GM23248 (cell line): Measurements from ENCODE around the gene FAM174B. TPM values are rescaled to one million over a fixed set of nuclear protein-coding genes. Genes with fewer than 3 reads are reported as not detected.

Source experiments
- DNase-seq: peaks from one replicate; pipeline ENCODE4 v3.0.0-alpha.2; 2015
- H2AFZ ChIP-seq: fragments of 200-600 bp; sonication (generic); 2 replicates; pipeline ENCODE4 v1.6.1; 2016; ENCODE audit warnings: antibody characterized with exemption
- H3F3A ChIP-seq: fragments of 200-600 bp; sonication (generic); 2 replicates; pipeline ENCODE4 v1.6.1; 2016; ENCODE audit warnings: mild to moderate bottlenecking, antibody characterized with exemption, mixed run types; ENCODE audit not compliant: insufficient read depth
- H3K27ac ChIP-seq: fragments of 200-600 bp; sonication (generic); 2 replicates; pipeline ENCODE4 v1.5.1; 2016; ENCODE audit warnings: mild to moderate bottlenecking
- H3K27me3 ChIP-seq: fragments of 200-600 bp; sonication (generic); replicated peaks from 2 replicates; pipeline ENCODE4 v1.6.1; 2016; ENCODE audit warnings: mild to moderate bottlenecking; ENCODE audit not compliant: insufficient read depth
- H3K36me3 ChIP-seq: fragments of 200-600 bp; sonication (generic); 2 replicates; pipeline ENCODE4 v1.6.1; 2016; ENCODE audit warnings: low read depth, mild to moderate bottlenecking
- H3K4me1 ChIP-seq: fragments of 200-600 bp; sonication (generic); 2 replicates; pipeline ENCODE4 v1.6.1; 2016; ENCODE audit warnings: mild to moderate bottlenecking; ENCODE audit not compliant: insufficient read depth
- H3K4me2 ChIP-seq: fragments of 200-600 bp; sonication (generic); one replicate; pipeline ENCODE4 v1.6.1; 2016; ENCODE audit warnings: mild to moderate bottlenecking; ENCODE audit not compliant: unreplicated experiment
- H3K4me3 ChIP-seq: fragments of 200-600 bp; sonication (generic); 2 replicates; pipeline ENCODE4 v1.5.1; 2016; ENCODE audit warnings: mild to moderate bottlenecking
- H3K79me2 ChIP-seq: fragments of 200-600 bp; sonication (generic); 2 replicates; pipeline ENCODE4 v1.6.1; 2016; ENCODE audit warnings: mild to moderate bottlenecking; ENCODE audit not compliant: insufficient read depth
- H3K9ac ChIP-seq: fragments of 200-600 bp; sonication (generic); 2 replicates; pipeline ENCODE4 v1.6.1; 2016; ENCODE audit warnings: mild to moderate bottlenecking
- H3K9me2 ChIP-seq: fragments of 200-600 bp; sonication (generic); 2 replicates; pipeline ENCODE4 v1.6.1; 2016; ENCODE audit warnings: mixed run types, mild to moderate bottlenecking, moderate library complexity; ENCODE audit not compliant: insufficient read depth
- H3K9me3 ChIP-seq: fragments of 200-600 bp; sonication (generic); one replicate; pipeline ENCODE4 v1.6.1; 2017; ENCODE audit warnings: low read depth
- H4K20me1 ChIP-seq: fragments of 200-600 bp; sonication (generic); 2 replicates; pipeline ENCODE4 v1.6.0; 2016; ENCODE audit not compliant: insufficient read depth
- EZH2 ChIP-seq: fragments of 200-600 bp; sonication (generic); IDR thresholded peaks from 2 replicates; pipeline ENCODE4 v1.6.1; 2018; ENCODE audit warnings: antibody characterized with exemption, mild to moderate bottlenecking; ENCODE audit not compliant: insufficient read depth, poor library complexity, severe bottlenecking
- EZH2phosphoT487 ChIP-seq: fragments of 200-600 bp; sonication (generic); IDR thresholded peaks from 2 replicates; pipeline ENCODE4 v1.6.1; 2018; ENCODE audit warnings: antibody characterized with exemption, moderate library complexity, mild to moderate bottlenecking, low read depth; ENCODE audit not compliant: insufficient read depth
- WGBS, 2 experiments: methylation state at CpG; one replicate each; pipeline ENCODE4 v1.1.6; 2015 to 2017; ENCODE audit warnings: low lambda C conversion rate in 2 of 2, low coverage in 1 of 2; ENCODE audit errors: missing lambda C conversion rate in 2 of 2; 5-methylcytosine and 5-hydroxymethylcytosine counted together
- in situ Hi-C: fragments of 300-500 bp; cut with MboI; formaldehyde crosslinking; loops from 2 replicates; pipeline ENCODE4 v1.15.0; 2020
- polyA plus RNA-seq: library from polyadenylated mRNA; unstranded; fragments of >200 nt; fragmentation: Nextera tagmentation; extraction: Ambion mirVana; gene quantifications from 2 replicates; pipeline ENCODE4 v1.2.1, GENCODE V29; 2016
- total RNA-seq: library from RNA; depleted of rRNA; stranded (reverse); fragments of >200 nt; shearing (Covaris generic); gene quantifications from 2 replicates; pipeline ENCODE4 v1.2.3, GENCODE V29; 2014

Gene FAM174B
- total and polyA plus RNA-seq, 2 experiments from 2014 or later = 1.8 to 4.4 TPM

DNA sequence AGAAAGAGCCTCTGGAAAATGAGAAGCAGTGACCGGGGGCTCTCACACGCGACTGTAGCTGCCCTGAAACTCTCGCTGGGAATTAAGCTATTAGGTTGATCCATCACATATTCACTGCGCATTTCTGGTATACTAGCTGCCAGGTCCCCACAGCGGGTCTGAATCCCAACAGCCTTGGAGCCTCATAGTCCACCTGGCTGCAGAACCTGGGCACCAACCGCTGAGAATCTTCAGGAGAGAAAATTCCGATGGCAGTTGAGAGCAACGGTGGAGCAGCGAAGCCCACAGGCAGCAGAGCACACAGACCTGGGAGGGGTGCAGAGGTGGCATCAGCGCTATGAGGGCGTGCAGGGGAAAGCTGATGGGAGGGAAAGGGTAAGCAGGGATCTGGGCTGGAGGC, 75.1 kb downstream of the FAM174B start:
- Histone ChIP-seq H3K27me3 (no peaks in the 10 kb centered on the region; the same call in none of the 2 replicates), H3K4me3 (no peak overlapping the region), H3K9me2 (no peaks in the 10 kb centered on the region), H2AFZ (no peak overlapping the region), H3F3A (no peaks in the 10 kb centered on the region), H4K20me1 (no peaks in the 10 kb centered on the region), H3K9me3 (no peaks in the 10 kb centered on the region), H3K4me1 (no peaks in the 10 kb centered on the region), H3K4me2 (no peak overlapping the region), H3K36me3 (no peaks in the 10 kb centered on the region), H3K9ac (no peak overlapping the region), H3K27ac (no peak overlapping the region), H3K79me2 (no peaks in the 10 kb centered on the region)
- DNase-seq = no peak
- 63 to 65% methylated on average over 12 of the region's 12 CpGs for WGBS, 2 experiments
- in situ Hi-C loops = no loop called here
- TF ChIP-seq EZH2phosphoT487 (no peak), EZH2 (no peak)

GRCh38 chr15:92579931-92580470, 75.6 kb downstream of the FAM174B start:
- Histone ChIP-seq H3K9me3 (no peaks in the 10 kb centered on the region), H3K36me3 (no peaks in the 10 kb centered on the region), H4K20me1 (no peaks in the 10 kb centered on the region), H3K4me2 (no peak overlapping the region), H3F3A (no peaks in the 10 kb centered on the region), H3K79me2 (no peaks in the 10 kb centered on the region), H2AFZ (no peak overlapping the region), H3K27ac (no peak overlapping the region), H3K27me3 (no peaks in the 10 kb centered on the region; the same call in none of the 2 replicates), H3K4me3 (no peak overlapping the region), H3K9ac (no peak overlapping the region), H3K9me2 (no peaks in the 10 kb centered on the region), H3K4me1 (no peaks in the 10 kb centered on the region)
- TF ChIP-seq EZH2 (no peak), EZH2phosphoT487 (no peak)
- 54 to 57% methylated on average over 15 of the region's 15 CpGs for WGBS, 2 experiments
- in situ Hi-C loops = no loop called here
- DNase-seq = no peak

DNA sequence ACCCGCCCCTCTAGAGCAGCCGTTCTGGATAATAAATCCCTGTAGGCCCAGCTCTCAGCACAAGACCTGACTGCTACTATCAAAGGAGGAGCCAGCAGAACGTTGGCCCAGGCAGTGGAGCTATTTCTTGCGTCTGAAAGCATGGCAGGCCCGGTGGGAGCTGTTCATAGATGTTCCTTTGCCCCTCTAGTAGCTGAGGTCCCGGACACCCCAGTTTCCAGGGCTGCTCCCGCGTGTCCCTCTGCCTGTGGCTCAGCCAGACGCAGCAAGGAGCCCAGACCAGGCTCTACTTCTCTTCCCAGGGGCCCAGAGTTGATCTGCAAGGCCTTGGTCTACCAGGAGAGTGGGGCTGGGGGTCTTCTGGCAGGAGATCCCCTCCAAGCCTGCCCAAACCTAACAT, 76.1 kb downstream of the FAM174B start:
- Histone ChIP-seq H4K20me1 (no peaks in the 10 kb centered on the region), H3F3A (no peaks in the 10 kb centered on the region), H3K79me2 (no peaks in the 10 kb centered on the region), H3K4me1 (no peaks in the 10 kb centered on the region), H3K9me2 (no peaks in the 10 kb centered on the region), H3K4me2 (no peak overlapping the region), H3K9ac (no peak overlapping the region), H3K27ac (no peak overlapping the region), H3K36me3 (no peaks in the 10 kb centered on the region), H3K4me3 (no peak overlapping the region), H3K9me3 (no peaks in the 10 kb centered on the region), H3K27me3 (no peaks in the 10 kb centered on the region; the same call in none of the 2 replicates), H2AFZ (no peak overlapping the region)
- WGBS, 2 experiments = 21 to 24% methylated on average over 9 of the region's 9 CpGs
- DNase-seq = no peak
- in situ Hi-C loops = no loop called here
- no peak for TF ChIP-seq EZH2phosphoT487
- no peak for TF ChIP-seq EZH2

DNA sequence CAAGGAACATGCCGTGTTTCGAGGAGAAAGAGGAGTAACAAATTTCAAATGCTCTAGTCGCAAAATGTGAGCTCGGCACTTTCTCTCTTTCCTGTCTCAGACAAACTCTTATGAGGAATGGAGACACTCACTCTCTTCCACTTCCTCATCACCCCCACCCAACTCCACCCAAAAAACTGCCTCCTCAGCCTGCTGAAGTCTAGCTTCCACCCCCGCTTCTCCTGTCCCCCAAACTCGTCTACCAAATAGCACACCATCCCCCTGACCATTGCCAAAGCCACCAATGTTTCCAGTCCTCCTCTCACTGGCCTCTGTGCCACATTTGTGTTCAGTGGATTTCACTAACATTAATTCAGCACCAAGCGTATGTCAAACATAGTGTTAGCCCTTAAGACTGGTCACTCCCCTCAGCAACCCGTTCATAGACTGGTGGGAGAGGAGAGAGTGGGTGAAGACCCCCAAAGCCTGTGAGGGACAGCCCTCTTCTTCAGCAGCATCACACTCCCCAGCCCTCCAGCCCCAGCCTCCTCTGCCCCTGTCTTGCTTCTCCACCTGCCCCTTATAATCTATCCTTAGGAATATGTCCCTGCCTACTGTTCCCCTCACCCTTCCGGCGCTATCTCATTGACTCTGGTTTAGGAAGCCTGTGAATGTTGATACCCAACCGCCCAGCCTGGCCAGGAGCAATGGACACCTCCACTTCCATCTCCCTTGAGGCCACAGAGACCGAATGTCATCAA, 77.3 kb downstream of the FAM174B start:
- H3K27me3 ChIP-seq = no peaks in the 10 kb centered on the region; the same call in 1 of the 2 replicates
- H3K36me3 ChIP-seq = no peaks in the 10 kb centered on the region
- no peak for TF ChIP-seq EZH2phosphoT487
- TF ChIP-seq EZH2 = no peak
- WGBS, 2 experiments = 51 to 53% methylated on average over 12 of the region's 12 CpGs
- no peaks in the 10 kb centered on the region for H3K9me3 ChIP-seq
- H3K4me3 ChIP-seq = no peak overlapping the region
- no peaks in the 10 kb centered on the region for H3F3A ChIP-seq
- H3K4me2 ChIP-seq = no peak overlapping the region
- H3K9me2 ChIP-seq = no peaks in the 10 kb centered on the region
- no peak overlapping the region for H2AFZ ChIP-seq
- in situ Hi-C loops = no loop called here
- no peaks in the 10 kb centered on the region for H3K4me1 ChIP-seq
- H3K27ac ChIP-seq = no peak overlapping the region
- DNase-seq = no peak
- H3K9ac ChIP-seq = no peak overlapping the region
- H4K20me1 ChIP-seq = no peaks in the 10 kb centered on the region
- H3K79me2 ChIP-seq = no peaks in the 10 kb centered on the region
